Activated T-cell treated with anti-CD3 and anti-CD28 coated beads for 1 hour (primary cell): ENCODE results near the gene SCN3A.

Experiments
- DNase-seq: peaks from one replicate; pipeline ENCODE4 v3.0.0-alpha.2; 2020; ENCODE audit warnings: low read depth

Gene SCN3A

GRCh38 chr2:165055082-165055851, 148.6 kb downstream of the SCN3A start:
- no peak for DNase-seq

GRCh38 chr2:165054652-165055051, 149.2 kb downstream of the SCN3A start:
- DNase-seq = no peak

- DNase-seq = no peak
Observed at GRCh38 chr2:165044505-165045303, 159.1 kb downstream of the SCN3A start.
